HG02763 (cell line): ENCODE measurements around the gene H3-3A.
"Not testable (repeated sequence)": the region's sequence is repeated elsewhere in the genome, so short reads cannot be mapped to it uniquely, and the experiment has no call there.

Experiments
- ATAC-seq: cut with Tn5 transposase; IDR thresholded peaks from one replicate; pipeline ENCODE4 v1.9.1; 2021; ENCODE audit warnings: mild to moderate bottlenecking, moderate library complexity; ENCODE audit not compliant: unreplicated experiment

H3-3A gene

GRCh38 chr1:226083302-226084101 lies 21.0 kb downstream of the H3-3A start:
- peak; percentile 90 for ATAC-seq

- ATAC-seq = no peak
These were observed 23.3 kb downstream of the H3-3A start for GRCh38 chr1:226085675-226086285.

- ATAC-seq = no peak
These were observed 24.3 kb downstream of the H3-3A start for GRCh38 chr1:226086776-226087175.

- ATAC-seq = no peak
These were observed 28.9 kb downstream of the H3-3A start for GRCh38 chr1:226091461-226091860.

- not testable (repeated sequence) for ATAC-seq
These were observed 29.7 kb downstream of the H3-3A start for GRCh38 chr1:226092048-226092820.

GRCh38 chr1:226092965-226093364 lies 30.4 kb downstream of the H3-3A start:
- ATAC-seq = no peak

- ATAC-seq = no peak
These were observed 31.1 kb downstream of the H3-3A start for GRCh38 chr1:226093621-226094020.

GRCh38 chr1:226094451-226094850 lies 31.9 kb downstream of the H3-3A start:
- no peak for ATAC-seq

GRCh38 chr1:226095286-226095685 lies 32.8 kb downstream of the H3-3A start:
- ATAC-seq = no peak

- ATAC-seq = no peak
These were observed 35.5 kb downstream of the H3-3A start for GRCh38 chr1:226097866-226098625.

GRCh38 chr1:226098870-226099835 lies 36.6 kb downstream of the H3-3A start:
- no peak for ATAC-seq

- no peak for ATAC-seq
These were observed 38.2 kb downstream of the H3-3A start for GRCh38 chr1:226100436-226101391.

GRCh38 chr1:226104671-226105121 lies 42.2 kb downstream of the H3-3A start:
- ATAC-seq = no peak

- ATAC-seq = no peak
These were observed 45.2 kb downstream of the H3-3A start for GRCh38 chr1:226107471-226108460.

- no peak for ATAC-seq
These were observed 46.7 kb downstream of the H3-3A start for GRCh38 chr1:226108935-226109828.

GRCh38 chr1:226109829-226110248 lies 47.3 kb downstream of the H3-3A start:
- peak; percentile 75 for ATAC-seq
